CD14-positive monocyte (primary cell): ENCODE measurements around the gene LSP1. TPM values are rescaled to one million over a fixed set of nuclear protein-coding genes. Genes with fewer than 3 reads are reported as not detected.

Experiments used
- DNase-seq, 3 donors: peaks; one replicate each; pipeline ENCODE4 v3.0.0-alpha.2; 2011 to 2022
- H2AFZ ChIP-seq: 2 replicates; pipeline ENCODE4 v1.6.0; 2012; ENCODE audit warnings: mild to moderate bottlenecking, low read depth, low read length, inconsistent platforms; ENCODE audit not compliant: insufficient read depth, poor library complexity, severe bottlenecking
- H3K27ac ChIP-seq, 2 donors: 1 replicate in 1 of 2; 2 replicates in 1 of 2; pipeline ENCODE4 v1.5.1; 2012 to 2013; ENCODE audit warnings: low read length in 2 of 2, control low read depth in 1 of 2, inconsistent platforms in 1 of 2, low read depth in 1 of 2, mild to moderate bottlenecking in 1 of 2
- H3K27me3 ChIP-seq, 2 donors: one replicate each; pipeline versions ENCODE4 v1.6.0 to v1.6.1; 2011 to 2013; ENCODE audit warnings: low read length in 2 of 2; ENCODE audit not compliant: control insufficient read depth in 2 of 2, insufficient read depth in 2 of 2
- H3K36me3 ChIP-seq, 2 donors: replicated peaks in 1 of 2; 1 replicate in 1 of 2; 2 replicates in 1 of 2; pipeline versions ENCODE4 v1.5.1 to v1.6.1; 2012 to 2013; ENCODE audit warnings: low read length in 2 of 2, control low read depth in 1 of 2, inconsistent platforms in 1 of 2, mild to moderate bottlenecking in 1 of 2; ENCODE audit not compliant: insufficient read depth in 2 of 2, control insufficient read depth in 1 of 2
- H3K4me1 ChIP-seq, 2 donors: 1 replicate in 1 of 2; 2 replicates in 1 of 2; pipeline versions ENCODE4 v1.5.1 to v1.6.1; 2012 to 2013; ENCODE audit warnings: low read length in 2 of 2, control low read depth in 1 of 2, inconsistent platforms in 1 of 2, mild to moderate bottlenecking in 1 of 2, moderate library complexity in 1 of 2; ENCODE audit not compliant: insufficient read depth in 2 of 2, control insufficient read depth in 1 of 2
- H3K4me2 ChIP-seq: replicated peaks from 2 replicates; pipeline ENCODE3; 2012; ENCODE audit warnings: low read length, moderate library complexity, mild to moderate bottlenecking; ENCODE audit not compliant: poor library complexity, severe bottlenecking; ENCODE audit errors: extremely low read depth
- H3K4me3 ChIP-seq, 3 experiments: fragments of 200-600 bp in 1 of 3; sonication (generic) in 1 of 3; replicated peaks in 1 of 3; 1 replicate in 2 of 3; 2 replicates in 1 of 3; pipeline ENCODE4 v1.5.1; 2011 to 2013; ENCODE audit warnings: low read length in 3 of 3, mild to moderate bottlenecking in 3 of 3, control low read depth in 2 of 3, low read depth in 2 of 3, inconsistent platforms in 1 of 3, moderate library complexity in 1 of 3
- H3K79me2 ChIP-seq: 2 replicates; pipeline ENCODE4 v1.6.0; 2012; ENCODE audit warnings: mild to moderate bottlenecking, control low read depth, inconsistent platforms, low read length, moderate library complexity; ENCODE audit not compliant: insufficient read depth
- H3K9ac ChIP-seq: 2 replicates; pipeline ENCODE4 v1.6.0; 2017; ENCODE audit warnings: low read length, mild to moderate bottlenecking; ENCODE audit not compliant: insufficient read depth, poor library complexity, severe bottlenecking
- H3K9me3 ChIP-seq, 2 donors: replicated peaks in 1 of 2; 1 replicate in 1 of 2; 2 replicates in 1 of 2; pipeline versions ENCODE4 v1.5.1 to v1.6.1; 2012 to 2013; ENCODE audit warnings: low read length in 2 of 2, control low read depth in 1 of 2; ENCODE audit not compliant: control insufficient read depth in 1 of 2, insufficient read depth in 1 of 2
- H4K20me1 ChIP-seq: 2 replicates; pipeline ENCODE4 v1.6.0; 2012; ENCODE audit warnings: mild to moderate bottlenecking, low read length, control low read depth, moderate library complexity; ENCODE audit not compliant: insufficient read depth
- H3K27ac Mint-ChIP-seq, 7 donors: one replicate each; pipeline ENCODE4 v1.8.0; 2020; ENCODE audit warnings: mild to moderate bottlenecking in 7 of 7, mixed read lengths in 7 of 7, moderate library complexity in 6 of 7, inconsistent platforms in 2 of 7
- H3K27me3 Mint-ChIP-seq, 3 donors: one replicate each; pipeline ENCODE4 v1.8.0; 2021 to 2022; ENCODE audit warnings: low read depth in 3 of 3, mild to moderate bottlenecking in 3 of 3, mixed read lengths in 3 of 3, moderate library complexity in 3 of 3, inconsistent platforms in 1 of 3
- H3K36me3 Mint-ChIP-seq, 2 donors: one replicate each; pipeline ENCODE4 v1.8.0; 2020; ENCODE audit warnings: mixed read lengths in 2 of 2, inconsistent platforms in 1 of 2, mild to moderate bottlenecking in 1 of 2
- H3K4me1 Mint-ChIP-seq: one replicate; pipeline ENCODE4 v1.8.0; 2020; ENCODE audit warnings: mild to moderate bottlenecking, mixed read lengths
- H3K4me3 Mint-ChIP-seq, 2 donors: one replicate each; pipeline ENCODE4 v1.8.0; 2020; ENCODE audit warnings: mild to moderate bottlenecking in 2 of 2, mixed read lengths in 2 of 2, moderate library complexity in 1 of 2
- H3K9me3 Mint-ChIP-seq, 7 donors: one replicate each; pipeline ENCODE4 v1.8.0; 2020 to 2022; ENCODE audit warnings: mixed read lengths in 7 of 7, mild to moderate bottlenecking in 6 of 7, moderate library complexity in 6 of 7, inconsistent platforms in 2 of 7
- WGBS: methylation state at CpG from one replicate; pipeline ENCODE4 v1.1.5; 2013; ENCODE audit warnings: missing lambda C conversion rate; ENCODE audit not compliant: insufficient coverage; 5-methylcytosine and 5-hydroxymethylcytosine counted together
- intact Hi-C, 2 donors: fragments of 100-400 bp; cut with micrococcal nuclease; formaldehyde crosslinking; loops; one replicate each; pipeline versions ENCODE4 v1.15.0 to v1.15.1; 2023
- polyA plus RNA-seq, 3 donors: library from polyadenylated mRNA; depleted of rRNA in 1 of 3; unstranded in 2 of 3; stranded (reverse) in 1 of 3; fragments of 300-500 nt in 2 of 3; fragments of >200 nt in 1 of 3; fragmentation: Illumina TruSeq in 2 of 3; gene quantifications; 1 replicate in 2 of 3; 2 replicates in 1 of 3; pipeline ENCODE4 v1.2.3, GENCODE V29; 2012 to 2021
- TF ChIP-seq, protein P1 (sequence below): fragments of 200-600 bp; IDR thresholded peaks from one replicate; pipeline ENCODE4 v1.8.0; 2022; ENCODE audit warnings: antibody characterized with exemption, mild to moderate bottlenecking

The LSP1 gene
- polyA plus RNA-seq, 3 donors = 387 to 646 (median 542) TPM

DNA sequence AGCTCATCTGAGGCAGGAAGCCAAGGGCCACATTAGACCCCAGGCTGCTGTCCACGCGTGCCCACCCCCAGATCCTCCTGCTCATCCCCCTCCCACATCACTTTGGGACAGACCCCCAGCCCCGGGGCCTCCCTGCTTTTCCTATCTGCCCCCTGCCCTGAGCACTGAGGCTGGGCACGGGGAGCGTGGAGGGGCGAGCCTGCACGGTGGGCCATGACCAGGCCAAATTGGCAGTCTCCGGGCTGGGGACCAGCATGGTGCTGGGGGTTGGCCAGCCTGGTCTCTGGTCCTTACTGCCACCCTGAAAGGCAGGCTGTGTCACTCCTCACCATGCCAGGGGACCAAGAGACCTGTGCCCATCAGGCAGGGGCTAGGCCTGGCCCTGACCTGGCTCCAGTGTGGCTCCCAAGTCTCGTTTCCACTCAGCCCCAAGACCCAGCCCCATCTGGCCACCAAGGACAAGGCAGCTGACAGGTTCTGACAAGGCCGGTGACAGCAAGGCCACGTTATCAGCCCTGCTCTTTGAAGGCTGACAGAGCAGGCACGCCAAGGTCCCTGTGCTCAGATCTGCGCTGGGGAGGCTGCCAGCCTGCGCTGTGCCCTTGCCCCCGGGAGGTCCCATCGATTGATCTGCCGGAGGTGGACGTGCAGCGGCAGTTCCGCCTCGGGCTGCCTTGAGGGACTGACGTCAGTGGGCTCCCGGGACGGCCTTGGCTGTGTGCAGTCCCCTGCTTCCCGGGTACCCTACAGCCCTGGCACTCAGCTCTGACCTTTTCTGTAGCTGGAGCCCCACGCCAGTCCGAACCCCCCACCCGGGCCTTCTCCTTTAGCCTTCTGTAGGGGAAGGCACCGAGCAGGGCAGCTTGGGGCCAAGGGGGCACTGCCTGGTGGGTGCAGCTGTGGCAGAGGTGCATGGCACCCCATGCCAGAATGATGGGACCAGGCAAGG is 10.5 kb upstream of the LSP1 start:
- H3K4me3 ChIP-seq = no peak overlapping the region
- DNase-seq = no peak
- WGBS = 96% methylated on average over 26 of the region's 29 CpGs
- H3K9me3 Mint-ChIP-seq = no peaks in the 10 kb centered on the region
- intact Hi-C loops = loop anchor here in 1 of 2 donors (5.0 kb wide), 1 partner anchor 75 kb away; the partner anchor contains the start of gene TNNT3
- no peaks in the 10 kb centered on the region for H3K36me3 ChIP-seq
- no peak overlapping the region for H3K4me2 ChIP-seq
- no peaks in the 10 kb centered on the region for H4K20me1 ChIP-seq
- H3K4me3 Mint-ChIP-seq = no peak overlapping the region
- H3K79me2 ChIP-seq = peaks cover 4% of the 10 kb centered on the region
- H3K27ac Mint-ChIP-seq = peak overlapping the region in 4 of 7 donors; percentile 36 to 100 (median 61)
- TF ChIP-seq, protein P1, sequence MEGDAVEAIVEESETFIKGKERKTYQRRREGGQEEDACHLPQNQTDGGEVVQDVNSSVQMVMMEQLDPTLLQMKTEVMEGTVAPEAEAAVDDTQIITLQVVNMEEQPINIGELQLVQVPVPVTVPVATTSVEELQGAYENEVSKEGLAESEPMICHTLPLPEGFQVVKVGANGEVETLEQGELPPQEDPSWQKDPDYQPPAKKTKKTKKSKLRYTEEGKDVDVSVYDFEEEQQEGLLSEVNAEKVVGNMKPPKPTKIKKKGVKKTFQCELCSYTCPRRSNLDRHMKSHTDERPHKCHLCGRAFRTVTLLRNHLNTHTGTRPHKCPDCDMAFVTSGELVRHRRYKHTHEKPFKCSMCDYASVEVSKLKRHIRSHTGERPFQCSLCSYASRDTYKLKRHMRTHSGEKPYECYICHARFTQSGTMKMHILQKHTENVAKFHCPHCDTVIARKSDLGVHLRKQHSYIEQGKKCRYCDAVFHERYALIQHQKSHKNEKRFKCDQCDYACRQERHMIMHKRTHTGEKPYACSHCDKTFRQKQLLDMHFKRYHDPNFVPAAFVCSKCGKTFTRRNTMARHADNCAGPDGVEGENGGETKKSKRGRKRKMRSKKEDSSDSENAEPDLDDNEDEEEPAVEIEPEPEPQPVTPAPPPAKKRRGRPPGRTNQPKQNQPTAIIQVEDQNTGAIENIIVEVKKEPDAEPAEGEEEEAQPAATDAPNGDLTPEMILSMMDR = no peak
- H3K27me3 ChIP-seq = no peaks in the 10 kb centered on the region
- no peak overlapping the region for H3K9ac ChIP-seq
- peaks cover 70% of the 10 kb centered on the region for H3K4me1 Mint-ChIP-seq
- H3K36me3 Mint-ChIP-seq = peaks cover 12 to 14% of the 10 kb centered on the region in 2 donors
- peaks cover 100% of the 10 kb centered on the region in 2 donors for H3K4me1 ChIP-seq
- no peaks in the 10 kb centered on the region for H3K9me3 ChIP-seq
- H2AFZ ChIP-seq = no peak overlapping the region
- peaks cover 0 to 1% (median 0%) of the 10 kb centered on the region in 3 donors for H3K27me3 Mint-ChIP-seq
- no peak overlapping the region for H3K27ac ChIP-seq

DNA sequence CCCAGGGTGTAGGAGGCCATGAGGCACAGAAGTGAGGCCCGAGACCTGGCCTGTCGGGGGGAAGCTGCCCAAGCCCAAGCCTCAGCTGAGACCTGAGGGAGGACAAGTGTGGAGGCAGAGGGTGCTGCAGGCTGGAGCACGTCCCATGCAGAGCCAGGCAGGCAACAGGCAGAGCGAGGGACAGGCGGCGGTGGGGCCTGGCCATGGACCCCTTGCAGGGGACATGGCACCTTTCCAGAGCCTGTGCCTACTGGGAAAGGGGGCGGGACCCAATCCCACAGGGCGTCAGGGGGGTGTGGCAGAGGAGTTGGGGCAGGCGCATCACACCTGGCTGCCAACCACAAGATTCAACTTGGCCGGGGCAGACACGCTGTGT is 9.8 kb upstream of the LSP1 start:
- Histone ChIP-seq H3K4me3 (no peak overlapping the region), H4K20me1 (no peaks in the 10 kb centered on the region), H2AFZ (no peak overlapping the region), H3K36me3 (no peaks in the 10 kb centered on the region), H3K27me3 (no peaks in the 10 kb centered on the region), H3K9ac (no peak overlapping the region), H3K79me2 (peaks cover 4% of the 10 kb centered on the region), H3K9me3 (no peaks in the 10 kb centered on the region), H3K4me2 (no peak overlapping the region), H3K27ac (no peak overlapping the region), H3K4me1 (peaks cover 100% of the 10 kb centered on the region in 2 donors)
- Mint-ChIP-seq H3K36me3 (peaks cover 16% of the 10 kb centered on the region in 2 donors), H3K9me3 (no peaks in the 10 kb centered on the region), H3K27ac (peak overlapping the region; percentile 18 to 100 (median 99)), H3K4me1 (peaks cover 75% of the 10 kb centered on the region), H3K4me3 (peak overlapping the region in 1 of 2 donors; percentile 21), H3K27me3 (peaks cover 0 to 1% (median 0%) of the 10 kb centered on the region in 3 donors)
- intact Hi-C loops = loop anchor here in 1 of 2 donors (5.0 kb wide), 1 partner anchor 74 kb away; the partner anchor contains the start of gene TNNT3
- TF ChIP-seq, protein P1 = no peak
- no peak for DNase-seq
- WGBS = 94% methylated on average over 5 of the region's 11 CpGs
